GM13977 (cell line): ENCODE results near the gene KIAA1755.

Source experiments
- DNase-seq: peaks from one replicate; pipeline ENCODE4 v3.0.0; 2012; ENCODE audit warnings: low spot score
- in situ Hi-C: fragments of 300-500 bp; cut with MboI; formaldehyde crosslinking; loops from one replicate; pipeline ENCODE4 v1.12.0; 2022; ENCODE audit warnings: low sequenced_read_pairs, low pct_unique_long_range_greater_than_20kb, mixed read lengths, inconsistent platforms; ENCODE audit not compliant: unreplicated experiment
- TF ChIP-seq, protein P1 (sequence below): IDR thresholded peaks from 2 replicates; pipeline ENCODE4 v1.5.1; 2012; ENCODE audit warnings: mild to moderate bottlenecking, control low read depth; ENCODE audit not compliant: insufficient read depth; ENCODE audit errors: extremely low read depth, missing control alignments

The KIAA1755 gene

DNA sequence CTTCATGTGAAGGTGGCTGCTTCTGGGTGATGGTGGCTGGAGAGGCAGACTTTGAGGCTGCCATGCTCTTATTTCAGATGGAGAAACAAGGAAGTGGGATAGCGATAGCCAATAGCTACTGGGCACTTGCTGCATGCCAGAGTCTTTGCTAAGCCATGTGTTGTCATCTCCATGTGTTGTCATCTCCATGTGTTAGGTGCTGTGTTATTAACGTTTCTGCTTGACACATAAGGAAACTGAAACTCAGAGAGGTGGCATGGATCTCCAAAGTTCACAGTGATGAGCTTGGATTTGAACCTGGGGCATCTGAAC lies 16.9 kb downstream of the KIAA1755 start:
- no peak for DNase-seq
- TF ChIP-seq, protein P1, sequence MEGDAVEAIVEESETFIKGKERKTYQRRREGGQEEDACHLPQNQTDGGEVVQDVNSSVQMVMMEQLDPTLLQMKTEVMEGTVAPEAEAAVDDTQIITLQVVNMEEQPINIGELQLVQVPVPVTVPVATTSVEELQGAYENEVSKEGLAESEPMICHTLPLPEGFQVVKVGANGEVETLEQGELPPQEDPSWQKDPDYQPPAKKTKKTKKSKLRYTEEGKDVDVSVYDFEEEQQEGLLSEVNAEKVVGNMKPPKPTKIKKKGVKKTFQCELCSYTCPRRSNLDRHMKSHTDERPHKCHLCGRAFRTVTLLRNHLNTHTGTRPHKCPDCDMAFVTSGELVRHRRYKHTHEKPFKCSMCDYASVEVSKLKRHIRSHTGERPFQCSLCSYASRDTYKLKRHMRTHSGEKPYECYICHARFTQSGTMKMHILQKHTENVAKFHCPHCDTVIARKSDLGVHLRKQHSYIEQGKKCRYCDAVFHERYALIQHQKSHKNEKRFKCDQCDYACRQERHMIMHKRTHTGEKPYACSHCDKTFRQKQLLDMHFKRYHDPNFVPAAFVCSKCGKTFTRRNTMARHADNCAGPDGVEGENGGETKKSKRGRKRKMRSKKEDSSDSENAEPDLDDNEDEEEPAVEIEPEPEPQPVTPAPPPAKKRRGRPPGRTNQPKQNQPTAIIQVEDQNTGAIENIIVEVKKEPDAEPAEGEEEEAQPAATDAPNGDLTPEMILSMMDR: no peak
- in situ Hi-C loops: no loop called here

DNA sequence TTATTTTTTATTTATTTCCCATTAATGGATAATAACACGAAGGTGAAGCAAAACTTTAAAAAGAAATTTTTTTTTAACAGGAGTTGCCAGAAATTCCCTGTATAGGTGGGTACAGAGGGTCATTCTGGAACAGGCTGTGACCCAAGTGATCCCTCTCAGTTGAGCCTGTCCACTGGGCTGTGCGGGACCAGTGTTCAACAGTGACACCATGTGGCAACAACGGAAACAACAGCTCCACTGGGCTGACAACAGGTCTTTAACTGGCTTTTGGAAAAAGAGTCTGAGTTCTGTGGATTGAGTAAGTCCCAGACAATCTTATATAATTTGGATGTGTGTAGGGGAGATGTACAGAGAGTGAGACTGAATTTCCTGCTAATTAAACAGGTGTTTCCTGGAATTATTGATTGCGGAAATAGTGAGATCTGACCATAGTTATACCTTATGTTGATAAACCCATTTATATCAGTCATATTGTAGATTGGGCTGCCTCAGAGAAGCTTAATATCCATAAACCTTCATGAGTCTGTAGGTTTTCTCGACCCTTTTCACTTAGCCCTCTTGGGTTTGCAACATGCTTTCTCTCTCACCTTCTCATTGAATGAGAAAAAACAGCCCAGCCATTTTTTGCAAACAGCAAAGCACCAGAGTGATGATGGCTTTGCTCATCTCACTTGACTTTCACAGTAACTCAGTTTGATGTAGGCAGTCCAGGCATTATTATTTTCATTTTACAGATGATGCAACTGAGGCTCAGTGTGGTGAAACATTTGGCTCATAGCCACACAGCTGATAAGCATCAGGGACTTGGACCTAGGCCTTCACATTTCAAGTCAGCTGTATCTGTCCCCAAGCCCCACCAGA lies 17.5 kb downstream of the KIAA1755 start:
- DNase-seq: no peak
- TF ChIP-seq, protein P1: peak; percentile 56
- in situ Hi-C loops: no loop called here

DNA sequence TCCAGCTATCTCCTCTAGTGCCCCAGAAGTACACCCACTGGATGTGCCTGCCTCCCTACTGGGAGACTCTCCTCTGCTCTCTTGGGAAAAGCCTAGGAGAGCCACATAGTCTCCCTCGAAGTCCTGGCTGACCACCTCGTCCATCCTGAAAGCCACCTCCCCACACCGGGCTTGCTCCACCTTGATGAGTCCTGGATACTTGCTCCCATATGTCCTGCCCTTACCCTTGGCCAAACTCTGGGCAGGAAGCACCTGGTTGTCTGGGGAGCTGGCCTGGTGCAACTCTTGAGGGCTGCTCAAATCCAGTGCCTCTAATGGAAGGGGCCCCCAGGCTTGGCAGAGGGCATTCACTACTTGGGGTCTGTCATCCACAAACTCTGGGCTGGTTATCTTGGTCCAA lies 19.3 kb downstream of the KIAA1755 start:
- DNase-seq: no peak
- in situ Hi-C loops: no loop called here
- TF ChIP-seq, protein P1: no peak

DNA sequence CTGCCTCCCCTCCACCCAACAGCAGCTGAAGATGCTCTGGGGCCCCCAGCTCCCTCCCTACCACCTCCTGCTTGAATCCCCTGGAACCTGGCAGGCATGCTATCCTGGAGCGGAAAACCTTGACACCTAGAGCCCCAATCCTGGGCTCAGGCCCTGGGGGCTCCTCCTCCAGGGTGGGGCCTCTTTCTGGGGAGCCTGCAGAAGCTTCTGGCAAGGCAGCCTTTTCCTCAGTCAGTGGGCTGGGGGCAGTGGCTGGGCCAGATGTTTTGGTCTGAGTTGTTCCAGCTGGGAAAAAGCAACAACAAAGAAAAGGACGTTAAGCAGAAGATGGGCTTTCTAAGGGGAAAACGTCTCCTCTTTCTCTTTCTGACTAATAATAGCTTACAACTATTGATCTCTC lies 21.1 kb downstream of the KIAA1755 start:
- in situ Hi-C loops: no loop called here
- DNase-seq: no peak
- TF ChIP-seq, protein P1: no peak

DNA sequence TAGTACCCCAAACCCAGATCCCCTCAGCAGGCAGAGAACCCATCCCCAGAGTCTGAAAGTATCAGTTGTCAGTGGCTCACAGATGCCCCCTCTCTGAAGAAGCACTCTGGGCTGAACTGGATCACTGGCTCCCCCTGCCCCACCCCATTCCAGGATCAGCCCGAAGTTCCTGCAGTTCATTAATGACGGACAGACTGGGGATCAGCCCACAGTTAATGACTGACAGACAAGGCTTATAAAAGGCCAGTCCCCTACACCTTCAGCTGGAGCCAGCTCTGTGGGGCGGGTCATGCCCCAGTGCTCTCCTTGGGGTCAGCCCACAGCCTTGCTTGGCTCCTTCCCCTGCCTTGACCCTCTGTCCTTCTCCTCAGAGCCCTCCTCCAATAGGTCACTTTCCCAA lies 21.7 kb downstream of the KIAA1755 start:
- in situ Hi-C loops: no loop called here
- TF ChIP-seq, protein P1: no peak
- no peak for DNase-seq

DNA sequence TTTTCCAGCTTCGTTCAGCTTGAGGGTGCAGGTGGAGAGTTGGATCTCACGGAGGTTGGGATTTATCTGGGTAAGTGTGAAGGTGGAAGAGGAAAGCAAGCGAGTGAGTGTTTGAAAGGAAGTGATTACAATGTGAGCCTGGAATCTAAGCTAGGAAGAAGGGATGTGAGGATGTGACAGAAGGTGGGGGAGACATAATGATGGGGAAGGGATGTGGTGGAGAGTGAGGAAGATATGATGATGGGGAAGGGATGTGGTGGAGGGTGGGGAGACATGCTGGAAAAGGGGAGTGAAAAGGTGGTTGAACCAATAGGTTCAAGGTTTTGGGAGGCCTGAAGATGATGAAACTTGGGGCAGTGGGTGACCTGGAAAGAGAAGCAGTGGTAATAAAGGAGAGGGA lies 23.2 kb downstream of the KIAA1755 start:
- TF ChIP-seq, protein P1: no peak
- DNase-seq: no peak
- in situ Hi-C loops: no loop called here
